Testis (tissue), 2 donors: Measurements from ENCODE around the gene KRTAP12-4.

Experiments used
- POLR2A ChIP-seq: fragments of 450-650 bp; IDR thresholded peaks from one replicate; pipeline ENCODE4 v1.6.1; 2017; ENCODE audit warnings: antibody characterized with exemption, mild to moderate bottlenecking, moderate library complexity
- TF ChIP-seq, protein P1 (sequence below), 3 experiments: fragments of 450-650 bp in 2 of 3; fragments of 200-600 bp in 1 of 3; sonication (generic) in 1 of 3; IDR thresholded peaks; one replicate each; pipeline ENCODE4 v1.5.1; 2016 to 2019; ENCODE audit warnings: antibody characterized with exemption in 3 of 3, mild to moderate bottlenecking in 2 of 3, moderate library complexity in 1 of 3

DNA sequence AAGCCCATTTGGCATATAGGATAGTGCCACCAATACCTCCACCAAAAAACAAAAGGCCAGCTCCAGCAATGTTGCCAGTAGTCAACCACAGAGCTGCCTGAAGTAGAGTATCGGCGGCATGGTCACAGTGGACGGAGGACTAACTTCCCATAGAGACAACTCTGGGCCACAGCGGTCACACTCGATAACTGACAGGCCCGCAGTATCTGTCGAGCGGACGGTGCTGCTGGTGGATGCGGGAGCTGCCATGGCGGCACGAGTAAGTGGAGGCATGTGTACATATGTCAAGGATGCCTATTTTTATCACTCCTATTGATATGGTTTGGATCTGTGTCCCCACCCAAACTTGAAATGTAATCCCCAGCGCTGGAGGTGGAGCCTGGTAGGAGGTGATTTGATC lies 23.4 kb upstream of the KRTAP12-4 start:
- TF ChIP-seq, protein P1, sequence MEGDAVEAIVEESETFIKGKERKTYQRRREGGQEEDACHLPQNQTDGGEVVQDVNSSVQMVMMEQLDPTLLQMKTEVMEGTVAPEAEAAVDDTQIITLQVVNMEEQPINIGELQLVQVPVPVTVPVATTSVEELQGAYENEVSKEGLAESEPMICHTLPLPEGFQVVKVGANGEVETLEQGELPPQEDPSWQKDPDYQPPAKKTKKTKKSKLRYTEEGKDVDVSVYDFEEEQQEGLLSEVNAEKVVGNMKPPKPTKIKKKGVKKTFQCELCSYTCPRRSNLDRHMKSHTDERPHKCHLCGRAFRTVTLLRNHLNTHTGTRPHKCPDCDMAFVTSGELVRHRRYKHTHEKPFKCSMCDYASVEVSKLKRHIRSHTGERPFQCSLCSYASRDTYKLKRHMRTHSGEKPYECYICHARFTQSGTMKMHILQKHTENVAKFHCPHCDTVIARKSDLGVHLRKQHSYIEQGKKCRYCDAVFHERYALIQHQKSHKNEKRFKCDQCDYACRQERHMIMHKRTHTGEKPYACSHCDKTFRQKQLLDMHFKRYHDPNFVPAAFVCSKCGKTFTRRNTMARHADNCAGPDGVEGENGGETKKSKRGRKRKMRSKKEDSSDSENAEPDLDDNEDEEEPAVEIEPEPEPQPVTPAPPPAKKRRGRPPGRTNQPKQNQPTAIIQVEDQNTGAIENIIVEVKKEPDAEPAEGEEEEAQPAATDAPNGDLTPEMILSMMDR (IDR thresholded peaks at IDR 0.05) = no peak
- TF ChIP-seq POLR2A = no peak
